Measurements from ENCODE around the gene MRPS16. TPM values are rescaled to one million over a fixed set of nuclear protein-coding genes. Genes with fewer than 3 reads are reported as not detected.
A peak's percentile ranks its signal among the peaks of the same experiment; 100 is the strongest.

The MRPS16 gene
- total and polyA plus RNA-seq, 9 of the 15 experiments (the other 6 are each of a cell fraction or from before 2014, with no cell fraction given): 65.0 to 239 (median 146) TPM

- BruUV-seq (replicated peaks): no TSS peak
These were observed 12.5 kb downstream of the MRPS16 start for GRCh38 chr10:73239908-73240307.

More at GRCh38 chr10:73239908-73240307, 12.5 kb downstream of the MRPS16 start:
- Histone ChIP-seq H3K27me3 (ENCODE audit: control insufficient read depth in 2 of 2, insufficient read depth in 2 of 2, low read length in 2 of 2) (no peaks in the 10 kb centered on the region), H3K27ac (ENCODE audit: extremely low read depth, low read depth, low read length) (no peak overlapping the region), H3K9me3 (replicated peaks; ENCODE audit: control insufficient read depth, insufficient read depth, low read depth, low read length) (no peaks in the 10 kb centered on the region), H3K9me1 (ENCODE audit: control insufficient read depth, insufficient read depth, low read length) (no peaks in the 10 kb centered on the region), H3K4me1 (replicated peaks in 1 of 2; ENCODE audit: control insufficient read depth in 2 of 2, insufficient read depth in 2 of 2, low read length in 2 of 2) (peaks cover 0 to 23% of the 10 kb centered on the region in 2 experiments; a peak in 4 of 5 replicates), H3K9ac (ENCODE audit: insufficient read depth in 1 of 2, low read depth in 2 of 2, low read length in 2 of 2) (no peak overlapping the region), H4K20me1 (replicated peaks; ENCODE audit: control insufficient read depth, insufficient read depth, low read length) (peaks cover 9% of the 10 kb centered on the region; the same call in 1 of the 2 replicates), H3K79me2 (ENCODE audit: control insufficient read depth, insufficient read depth, low read length) (peaks cover 62% of the 10 kb centered on the region), H3K36me3 (ENCODE audit: control insufficient read depth, insufficient read depth, low read length) (peaks cover 96% of the 10 kb centered on the region), H3K4me2 (ENCODE audit: insufficient read depth, low read length) (no peak overlapping the region), H2AFZ (ENCODE audit: low read depth, low read length) (no peak overlapping the region), H3K4me3 (no peak overlapping the region)
- WGBS (ENCODE audit: insufficient coverage, low coverage, missing lambda C conversion rate): 92% methylated on average over 2 of the region's 2 CpGs
- no peak for FAIRE-seq
- no peak for DNase-seq (ENCODE audit: extremely low read depth in 1 of 4, low spot score in 3 of 4)
- TF ChIP-seq ZNF41 (CRISPR knock-in tag; conservative IDR thresholded peaks at IDR 0.05): no peak
- TF ChIP-seq ZNF121 (CRISPR knock-in tag; conservative IDR thresholded peaks at IDR 0.05): peak; percentile 67
- no peak for TF ChIP-seq THRAP3 (IDR thresholded peaks at IDR 0.05; ENCODE audit: borderline replicate concordance)
- peak; percentile 12 for TF ChIP-seq RBM25 (IDR thresholded peaks at IDR 0.05; ENCODE audit: low read depth, low read length, severe bottlenecking)
- no peak for TF ChIP-seq SP2 (IDR thresholded peaks at IDR 0.05; ENCODE audit: extremely low read depth, low read depth, low read length, poor library complexity, severe bottlenecking)
- TF ChIP-seq CHD7 (IDR thresholded peaks at IDR 0.05; ENCODE audit: low read depth, low read length): no peak
- TF ChIP-seq IFI16 (CRISPR knock-in tag; IDR thresholded peaks at IDR 0.05): no peak
- TF ChIP-seq MAZ (CRISPR knock-in tag; conservative IDR thresholded peaks at IDR 0.05 in 1 of 2, IDR thresholded peaks at IDR 0.05 in 1 of 2): no peak
- ChIA-PET CTCF (ENCODE audit: low intra/inter-chr PET ratio) (no interaction called here), POLR2A (interaction anchor here (0.8 to 3.3 kb wide), 3 partner anchors 13 to 32 kb away, joined by 3 to 8 read pairs (median 4); no protein-coding TSS in a partner anchor)
- in situ Hi-C loops (cut with MboI) (no loop called here), intact Hi-C loops (cut with micrococcal nuclease) (no loop called here)
- ATAC-seq: no peak
